GM12878 (cell line): ENCODE data around the gene CLPSL1. TPM values are rescaled to one million over a fixed set of nuclear protein-coding genes. Genes with fewer than 3 reads are reported as not detected.

Experiments
- ATAC-seq: fragments of 200-7000 bp; cut with Tn5 transposase; 3 replicates; pipeline ENCODE4 v1.9.1; 2020; ENCODE audit warnings: mild to moderate bottlenecking, moderate library complexity
- BruUV-seq: library from RNA; stranded (reverse); fragments of 400-500 nt; replicated peaks from 2 replicates; lab custom pipeline; 2021; lab: Mats Ljungman, UMichigan
- CTCF ChIA-PET: fragments of 300-600 bp; sonication (Branson Sonifier 250); formaldehyde crosslinking; extraction: SDS; loops from one replicate; lab custom pipeline; 2021; ENCODE audit warnings: inconsistent platforms; lab: Yijun Ruan, JAX
- POLR2A ChIA-PET: fragments of 350-600 bp; formaldehyde crosslinking; extraction: SDS; loops from one replicate; lab custom pipeline; 2021; ENCODE audit warnings: inconsistent platforms; lab: Charles Lee
- RAD21 ChIA-PET: fragments of 300-600 bp; sonication (Branson Sonifier 250); formaldehyde crosslinking; loops from one replicate; lab custom pipeline; 2023; ENCODE audit warnings: antibody characterized with exemption; ENCODE audit not compliant: unreplicated experiment; lab: Charles Lee
- SMC1A ChIA-PET: fragments of 300-600 bp; sonication (Branson Sonifier 250); formaldehyde crosslinking; loops from one replicate; lab custom pipeline; 2023; ENCODE audit not compliant: unreplicated experiment, uncharacterized antibody; lab: Charles Lee
- DNase-seq: peaks from one replicate; pipeline ENCODE4 v3.0.0-alpha.2; 2011; ENCODE audit warnings: low read depth, low spot score
- FAIRE-seq: peaks from 3 replicates; lab custom pipeline; 2011; peaks lifted over from hg19 to GRCh38; lab: Jason Lieb, UNC
- H2AFZ ChIP-seq: 2 replicates; pipeline ENCODE4 v1.6.0; 2011; ENCODE audit warnings: low read depth, low read length, control low read depth; ENCODE audit not compliant: control insufficient read depth
- H3K27ac ChIP-seq: 2 replicates; pipeline ENCODE4 v1.5.1; 2011; ENCODE audit warnings: control low read depth; ENCODE audit not compliant: control insufficient read depth, insufficient read depth
- H3K27me3 ChIP-seq, 2 experiments: replicated peaks in 1 of 2; 2 replicates each; pipeline versions ENCODE4 v1.6.0 to v1.6.1; 2011; ENCODE audit warnings: low read length in 1 of 2; ENCODE audit not compliant: control insufficient read depth in 2 of 2, insufficient read depth in 2 of 2
- H3K36me3 ChIP-seq, 2 experiments: 2 replicates each; pipeline ENCODE4 v1.5.1; 2011; ENCODE audit warnings: low read length in 1 of 2; ENCODE audit not compliant: control insufficient read depth in 2 of 2, insufficient read depth in 2 of 2
- H3K4me1 ChIP-seq: 2 replicates; pipeline ENCODE4 v1.6.1; 2011; ENCODE audit warnings: mild to moderate bottlenecking, low read length, moderate library complexity, mixed read lengths; ENCODE audit not compliant: control insufficient read depth, insufficient read depth
- H3K4me2 ChIP-seq: 2 replicates; pipeline ENCODE4 v1.6.0; 2011; ENCODE audit warnings: control low read depth; ENCODE audit not compliant: control insufficient read depth, insufficient read depth
- H3K4me3 ChIP-seq: fragments of 200-600 bp; sonication (generic); 2 replicates; pipeline ENCODE4 v1.5.1; 2016
- H3K79me2 ChIP-seq: 2 replicates; pipeline ENCODE4 v1.6.0; 2011; ENCODE audit warnings: low read length; ENCODE audit not compliant: control insufficient read depth, insufficient read depth
- H3K9ac ChIP-seq: 2 replicates; pipeline ENCODE4 v1.8.0; 2011; ENCODE audit warnings: low read length, control low read depth, mixed read lengths; ENCODE audit not compliant: control insufficient read depth, insufficient read depth
- H3K9me3 ChIP-seq: replicated peaks from 3 replicates; pipeline ENCODE4 v1.5.1; 2011; ENCODE audit warnings: mild to moderate bottlenecking, low read length; ENCODE audit not compliant: control insufficient read depth, insufficient read depth
- H4K20me1 ChIP-seq: 2 replicates; pipeline ENCODE4 v1.6.0; 2011; ENCODE audit not compliant: control insufficient read depth, insufficient read depth
- BACH1 ChIP-seq: fragments of 450-650 bp; IDR thresholded peaks from 2 replicates; pipeline ENCODE4 v1.6.1; 2017; ENCODE audit warnings: mild to moderate bottlenecking, borderline replicate concordance
- EED ChIP-seq: sonication (generic); IDR thresholded peaks from 2 replicates; pipeline ENCODE4 v1.6.1; 2016; ENCODE audit warnings: antibody characterized with exemption, low read depth
- EGR1 ChIP-seq, 2 experiments: IDR thresholded peaks; 1 replicate in 1 of 2; 2 replicates in 1 of 2; pipeline ENCODE4 v1.6.1; 2011 to 2012; ENCODE audit warnings: low read depth in 2 of 2, low read length in 2 of 2, borderline replicate concordance in 1 of 2, mild to moderate bottlenecking in 1 of 2, moderate library complexity in 1 of 2
- IKZF2 ChIP-seq, 2 experiments: fragments of 450-650 bp; IDR thresholded peaks; 2 replicates each; pipeline ENCODE4 v1.6.1; 2017; ENCODE audit warnings: mild to moderate bottlenecking in 2 of 2, moderate library complexity in 2 of 2
- JUND ChIP-seq: IDR thresholded peaks from 2 replicates; pipeline ENCODE4 v1.6.1; 2012; ENCODE audit warnings: low read depth, mild to moderate bottlenecking, low read length, improper control_type of control experiment, moderate library complexity
- NFYB ChIP-seq: IDR thresholded peaks from 2 replicates; pipeline ENCODE4 v1.6.1; 2011; ENCODE audit warnings: low read depth, mild to moderate bottlenecking, low read length, improper control_type of control experiment, moderate library complexity; ENCODE audit not compliant: insufficient read depth
- POU2F2 ChIP-seq: IDR thresholded peaks from 3 replicates; pipeline ENCODE4 v1.6.1; 2011; ENCODE audit warnings: low read depth, mild to moderate bottlenecking, low read length, borderline replicate concordance
- TAF1 ChIP-seq: IDR thresholded peaks from 2 replicates; pipeline ENCODE4 v1.6.1; 2011; ENCODE audit warnings: mild to moderate bottlenecking, low read depth, low read length, borderline replicate concordance
- YY1 ChIP-seq: IDR thresholded peaks from 2 replicates; pipeline ENCODE4 v1.6.1; 2011; ENCODE audit warnings: low read depth, mild to moderate bottlenecking, low read length
- ZBED1 ChIP-seq: IDR thresholded peaks from 2 replicates; pipeline ENCODE4 v1.6.1; 2016; ENCODE audit warnings: borderline replicate concordance
- ZNF207 ChIP-seq: fragments of 450-650 bp; IDR thresholded peaks from 2 replicates; pipeline ENCODE4 v1.6.1; 2014; ENCODE audit warnings: antibody characterized with exemption, mild to moderate bottlenecking, borderline replicate concordance
- WGBS: methylation state at CpG from one replicate; pipeline ENCODE4 v1.1.6; 2016; ENCODE audit warnings: low lambda C conversion rate; ENCODE audit not compliant: insufficient replicate concordance, insufficient coverage; ENCODE audit errors: missing lambda C conversion rate; 5-methylcytosine and 5-hydroxymethylcytosine counted together
- in situ Hi-C: fragments of 300-500 bp; cut with MboI; formaldehyde crosslinking; loops from 9 replicates; pipeline ENCODE4 v1.14.3; 2018; ENCODE audit warnings: mixed read lengths
- intact Hi-C: fragments of 100-400 bp; cut with micrococcal nuclease; formaldehyde crosslinking; loops from one replicate; pipeline ENCODE4 v1.14.2; 2022; ENCODE audit not compliant: unreplicated experiment
- polyA plus RNA-seq, 11 experiments: library from polyadenylated mRNA; depleted of rRNA in 4 of 11; unstranded in 6 of 11; stranded (reverse) in 5 of 11; fragments of >200 nt; fragmentation: Nextera tagmentation in 4 of 11; fragmentation: Illumina TruSeq in 1 of 11; extraction: Ambion mirVana in 4 of 11; extraction: Trizol in 1 of 11; gene quantifications; 1 replicate in 1 of 11; 2 replicates in 10 of 11; pipeline versions ENCODE4 v1.2.1 to v1.2.3, GENCODE V29; 2011 to 2016; ENCODE audit warnings: inconsistent platforms in 2 of 11, missing spikeins in 2 of 11, low read depth in 1 of 11
- total RNA-seq, 4 experiments: library from RNA; depleted of rRNA in 3 of 4; stranded (reverse); fragments of >200 nt in 3 of 4; fragmentation: Illumina TruSeq in 1 of 4; extraction: Trizol in 1 of 4; gene quantifications; 2 replicates each; pipeline versions ENCODE4 v1.2.1 to v1.2.3, GENCODE V29; 2013 to 2021
- TF ChIP-seq, protein P1 (sequence below): IDR thresholded peaks from 2 replicates; pipeline ENCODE4 v1.6.1; 2012; ENCODE audit warnings: low read depth, low read length, improper control_type of control experiment
- TF ChIP-seq, protein P2 (sequence below): fragments of 150-350 bp; IDR thresholded peaks from 2 replicates; pipeline ENCODE4 v1.6.1; 2016; ENCODE audit warnings: low read depth, low read length
- TF ChIP-seq, protein P3 (sequence below): IDR thresholded peaks from 2 replicates; pipeline ENCODE4 v1.6.1; 2012; ENCODE audit warnings: low read depth, low read length, improper control_type of control experiment

The CLPSL1 gene
- total and polyA plus RNA-seq, 10 of the 15 experiments (the other 5 are each of a cell fraction or from before 2014, with no cell fraction given) = not detected

DNA sequence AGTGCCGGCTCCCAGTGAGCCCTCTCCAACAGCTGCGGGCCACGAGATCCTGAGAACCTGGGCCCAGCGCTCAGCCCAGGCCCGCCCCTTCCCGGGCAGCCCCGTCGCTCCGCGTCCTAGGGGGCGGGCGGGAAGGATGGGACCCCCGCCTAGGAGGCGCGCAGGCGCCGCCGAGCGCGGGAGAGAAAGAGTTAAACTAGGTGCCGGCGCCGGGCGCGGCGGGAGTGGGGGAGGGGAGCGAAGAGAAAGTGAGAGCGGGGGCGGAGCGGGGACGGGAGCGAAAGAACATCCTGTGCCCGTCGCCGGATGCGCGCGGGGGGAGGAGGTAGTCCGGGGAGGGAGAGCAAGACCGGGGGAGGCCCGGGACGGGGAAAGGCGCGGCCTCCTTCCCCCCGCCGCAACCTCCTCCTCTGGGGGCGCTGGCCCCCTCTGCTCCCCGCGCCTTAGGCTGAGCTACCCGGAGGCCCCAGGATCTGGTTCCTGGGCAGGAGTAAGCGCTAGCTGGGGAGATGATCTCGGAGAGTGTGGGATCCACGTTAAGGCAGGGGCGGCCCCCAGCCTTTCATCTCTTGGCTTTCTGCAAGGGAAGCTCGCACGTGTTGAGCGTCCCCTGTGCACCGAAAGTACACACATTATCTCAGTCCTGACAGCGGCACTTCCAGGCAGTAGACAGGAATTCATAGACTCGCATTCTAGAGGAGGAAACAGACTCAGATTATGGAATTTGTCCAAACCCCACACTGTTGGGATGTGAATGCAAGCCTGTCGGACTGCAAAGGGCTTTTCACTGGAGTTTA is 48.9 kb upstream of the CLPSL1 start (continued):
- peak; percentile 9; the same call in 1 of the 2 replicates for TF ChIP-seq TAF1
- no peak; the same call in 1 of the 2 replicates for TF ChIP-seq ZBED1
- no peak for TF ChIP-seq JUND
- TF ChIP-seq, protein P1, sequence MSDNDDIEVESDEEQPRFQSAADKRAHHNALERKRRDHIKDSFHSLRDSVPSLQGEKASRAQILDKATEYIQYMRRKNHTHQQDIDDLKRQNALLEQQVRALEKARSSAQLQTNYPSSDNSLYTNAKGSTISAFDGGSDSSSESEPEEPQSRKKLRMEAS = no peak
- TF ChIP-seq EED = peak; percentile 87
- no peak for TF ChIP-seq ZNF207
- TF ChIP-seq, all 136 proteins: peak for 46

DNA sequence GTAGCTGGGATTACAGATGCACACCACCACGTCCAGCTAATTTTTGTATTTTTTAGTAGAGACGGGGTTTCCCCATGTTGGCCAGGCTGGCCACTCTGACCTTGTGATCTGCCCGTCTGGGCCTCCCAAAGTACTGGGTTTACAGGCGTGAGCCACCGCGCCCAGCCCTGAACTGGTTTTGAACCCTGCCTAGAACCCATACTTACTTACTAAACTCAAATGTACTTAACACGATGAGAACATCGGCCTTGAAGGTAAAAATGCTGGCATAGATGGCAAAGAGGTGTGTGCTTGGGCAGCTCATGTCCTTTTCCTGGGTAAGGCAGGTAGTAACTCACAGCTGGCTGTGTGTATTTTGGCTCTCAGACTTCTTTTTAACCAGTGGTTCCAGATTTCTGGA is 47.2 kb upstream of the CLPSL1 start:
- intact Hi-C loops (loop anchor here (5.0 to 10.0 kb wide), 2 partner anchors 389 to 436 kb away; partner anchors contain the start of genes DEF6 and PPARD), in situ Hi-C loops (no loop called here)
- no peaks in the 10 kb centered on the region for H3K27me3 ChIP-seq
- no peak overlapping the region for H3K4me3 ChIP-seq
- ChIA-PET RAD21 (interaction anchor here (0.9 to 5.6 kb wide), 14 partner anchors 15 to 389 kb away, joined by 3 to 49 read pairs (median 4); no protein-coding TSS in a partner anchor), SMC1A (interaction anchor here (0.9 to 3.4 kb wide), 13 partner anchors 15 to 206 kb away, joined by 3 to 47 read pairs (median 5); no protein-coding TSS in a partner anchor), POLR2A (interaction anchor here (0.6 to 1.4 kb wide), 3 partner anchors 66 to 210 kb away, joined by 3 to 8 read pairs (median 3); no protein-coding TSS in a partner anchor), CTCF (interaction anchor here (0.7 to 9.7 kb wide), 11 partner anchors 16 to 432 kb away, joined by 3 to 374 read pairs (median 5); no protein-coding TSS in a partner anchor)
- no peak for ATAC-seq
- no peak for FAIRE-seq
- H3K4me1 ChIP-seq = peaks cover 32% of the 10 kb centered on the region
- H3K36me3 ChIP-seq = no peaks in the 10 kb centered on the region
- TF ChIP-seq IKZF2 (IDR thresholded peaks at IDR 0.05) (no peak), YY1 (no peak), BACH1 (no peak), NFYB (no peak), EGR1 (IDR thresholded peaks at IDR 0.05; ENCODE audit: borderline replicate concordance in 1 of 2, low read depth in 2 of 2, low read length in 2 of 2) (no peak), POU2F2 (no peak), ZBED1 (no peak)
- TF ChIP-seq, protein P2, sequence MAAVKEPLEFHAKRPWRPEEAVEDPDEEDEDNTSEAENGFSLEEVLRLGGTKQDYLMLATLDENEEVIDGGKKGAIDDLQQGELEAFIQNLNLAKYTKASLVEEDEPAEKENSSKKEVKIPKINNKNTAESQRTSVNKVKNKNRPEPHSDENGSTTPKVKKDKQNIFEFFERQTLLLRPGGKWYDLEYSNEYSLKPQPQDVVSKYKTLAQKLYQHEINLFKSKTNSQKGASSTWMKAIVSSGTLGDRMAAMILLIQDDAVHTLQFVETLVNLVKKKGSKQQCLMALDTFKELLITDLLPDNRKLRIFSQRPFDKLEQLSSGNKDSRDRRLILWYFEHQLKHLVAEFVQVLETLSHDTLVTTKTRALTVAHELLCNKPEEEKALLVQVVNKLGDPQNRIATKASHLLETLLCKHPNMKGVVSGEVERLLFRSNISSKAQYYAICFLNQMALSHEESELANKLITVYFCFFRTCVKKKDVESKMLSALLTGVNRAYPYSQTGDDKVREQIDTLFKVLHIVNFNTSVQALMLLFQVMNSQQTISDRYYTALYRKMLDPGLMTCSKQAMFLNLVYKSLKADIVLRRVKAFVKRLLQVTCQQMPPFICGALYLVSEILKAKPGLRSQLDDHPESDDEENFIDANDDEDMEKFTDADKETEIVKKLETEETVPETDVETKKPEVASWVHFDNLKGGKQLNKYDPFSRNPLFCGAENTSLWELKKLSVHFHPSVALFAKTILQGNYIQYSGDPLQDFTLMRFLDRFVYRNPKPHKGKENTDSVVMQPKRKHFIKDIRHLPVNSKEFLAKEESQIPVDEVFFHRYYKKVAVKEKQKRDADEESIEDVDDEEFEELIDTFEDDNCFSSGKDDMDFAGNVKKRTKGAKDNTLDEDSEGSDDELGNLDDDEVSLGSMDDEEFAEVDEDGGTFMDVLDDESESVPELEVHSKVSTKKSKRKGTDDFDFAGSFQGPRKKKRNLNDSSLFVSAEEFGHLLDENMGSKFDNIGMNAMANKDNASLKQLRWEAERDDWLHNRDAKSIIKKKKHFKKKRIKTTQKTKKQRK = no peak
- TF ChIP-seq, protein P3, sequence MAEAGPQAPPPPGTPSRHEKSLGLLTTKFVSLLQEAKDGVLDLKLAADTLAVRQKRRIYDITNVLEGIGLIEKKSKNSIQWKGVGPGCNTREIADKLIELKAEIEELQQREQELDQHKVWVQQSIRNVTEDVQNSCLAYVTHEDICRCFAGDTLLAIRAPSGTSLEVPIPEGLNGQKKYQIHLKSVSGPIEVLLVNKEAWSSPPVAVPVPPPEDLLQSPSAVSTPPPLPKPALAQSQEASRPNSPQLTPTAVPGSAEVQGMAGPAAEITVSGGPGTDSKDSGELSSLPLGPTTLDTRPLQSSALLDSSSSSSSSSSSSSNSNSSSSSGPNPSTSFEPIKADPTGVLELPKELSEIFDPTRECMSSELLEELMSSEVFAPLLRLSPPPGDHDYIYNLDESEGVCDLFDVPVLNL = no peak
- BruUV-seq = no TSS peak
- WGBS = 92% methylated on average over 8 of the region's 8 CpGs
- H3K79me2 ChIP-seq = no peaks in the 10 kb centered on the region; the same call in 1 of the 2 replicates
- no peak overlapping the region for H2AFZ ChIP-seq
- DNase-seq = no peak
- H3K9ac ChIP-seq = no peak overlapping the region
- H3K9me3 ChIP-seq = no peaks in the 10 kb centered on the region
- H3K4me2 ChIP-seq = no peak overlapping the region
- H3K27ac ChIP-seq = no peak overlapping the region
- H4K20me1 ChIP-seq = no peaks in the 10 kb centered on the region
